ENCODE measurements around the gene PCDHGA1.

The PCDHGA1 gene

DNA sequence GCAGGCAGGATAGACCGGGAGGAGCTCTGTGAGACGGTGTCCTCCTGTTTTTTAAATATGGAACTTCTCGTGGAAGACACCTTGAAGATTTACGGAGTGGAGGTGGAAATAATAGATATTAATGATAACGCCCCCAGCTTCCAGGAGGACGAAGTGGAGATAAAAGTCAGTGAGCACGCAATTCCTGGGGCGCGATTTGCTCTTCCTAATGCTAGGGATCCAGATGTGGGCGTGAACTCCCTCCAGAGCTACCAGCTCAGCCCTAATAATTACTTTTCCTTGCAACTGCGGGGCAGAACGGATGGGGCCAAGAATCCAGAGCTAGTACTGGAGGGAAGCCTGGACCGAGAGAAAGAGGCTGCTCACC is 91.2 kb downstream of the PCDHGA1 start:
- Histone ChIP-seq H4K8ac (ENCODE audit: low read depth, low read length) (no peak overlapping the region), H2BK12ac (ENCODE audit: low read length) (no peak overlapping the region), H2AK5ac (ENCODE audit: low read length) (no peak overlapping the region), H3K27me3 (ENCODE audit: insufficient read depth, low read length) (no peaks in the 10 kb centered on the region), H3K14ac (ENCODE audit: low read length) (no peak overlapping the region), H3K36me3 (ENCODE audit: control insufficient read depth in 1 of 2, insufficient read depth in 2 of 2, low read length in 2 of 2) (peaks cover 41 to 42% of the 10 kb centered on the region in 2 experiments), H4K91ac (ENCODE audit: low read depth, low read length) (no peak overlapping the region), H4K12ac (ENCODE audit: low read depth, low read length) (no peak overlapping the region), H3K4ac (ENCODE audit: low read depth, low read length) (no peak overlapping the region), H2AFZ (ENCODE audit: insufficient read depth, low read length, poor library complexity) (no peak overlapping the region), H3K23ac (ENCODE audit: low read length) (no peak overlapping the region), H3K4me3 (ENCODE audit: low read depth, low read length) (no peak overlapping the region), H3K79me2 (ENCODE audit: control insufficient read depth, insufficient read depth, low read length, poor library complexity) (no peaks in the 10 kb centered on the region), H2BK120ac (ENCODE audit: insufficient read depth, low read length, poor library complexity) (no peak overlapping the region), H3K18ac (ENCODE audit: low read length) (no peak overlapping the region), H3K4me1 (ENCODE audit: control insufficient read depth in 1 of 2, insufficient read depth in 2 of 2, low read length in 2 of 2) (peaks cover 2 to 5% of the 10 kb centered on the region in 2 experiments), H3K9ac (ENCODE audit: low read length) (no peak overlapping the region), H3K4me2 (ENCODE audit: low read length) (no peak overlapping the region), H3K9me3 (ENCODE audit: insufficient read depth, low read depth, low read length) (peaks cover 41% of the 10 kb centered on the region), H3K27ac (ENCODE audit: low read depth, low read length) (no peak overlapping the region), H3K79me1 (ENCODE audit: low read length) (peaks cover 5% of the 10 kb centered on the region), H2BK5ac (ENCODE audit: low read depth, low read length, poor library complexity) (no peak overlapping the region)
- no peak for DNase-seq
- WGBS (ENCODE audit: extremely low coverage, insufficient coverage, insufficient read length): no CpG with 5 or more reads among the region's 13 CpGs

DNA sequence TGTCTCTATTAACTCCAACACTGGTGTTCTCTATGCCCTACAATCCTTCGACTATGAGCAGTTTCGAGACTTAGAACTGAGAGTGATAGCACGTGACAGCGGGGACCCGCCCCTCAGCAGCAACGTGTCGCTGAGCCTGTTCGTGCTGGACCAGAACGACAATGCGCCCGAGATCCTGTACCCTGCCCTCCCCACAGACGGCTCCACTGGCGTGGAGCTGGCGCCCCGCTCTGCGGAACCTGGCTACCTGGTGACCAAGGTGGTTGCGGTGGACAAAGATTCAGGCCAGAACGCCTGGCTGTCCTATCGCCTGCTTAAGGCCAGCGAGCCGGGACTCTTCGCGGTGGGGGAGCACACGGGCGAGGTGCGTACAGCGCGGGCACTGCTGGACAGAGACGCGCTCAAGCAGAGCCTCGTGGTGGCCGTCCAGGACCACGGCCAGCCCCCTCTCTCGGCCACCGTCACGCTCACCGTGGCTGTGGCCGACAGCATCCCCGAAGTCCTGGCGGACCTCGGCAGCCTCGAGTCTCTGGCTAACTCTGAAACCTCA is 92.5 kb downstream of the PCDHGA1 start:
- Histone ChIP-seq H3K9ac (ENCODE audit: low read length) (no peak overlapping the region), H3K4me2 (ENCODE audit: low read length) (no peak overlapping the region), H4K12ac (ENCODE audit: low read depth, low read length) (no peak overlapping the region), H3K14ac (ENCODE audit: low read length) (no peak overlapping the region), H3K23ac (ENCODE audit: low read length) (no peak overlapping the region), H3K4ac (ENCODE audit: low read depth, low read length) (no peak overlapping the region), H3K27me3 (ENCODE audit: insufficient read depth, low read length) (no peaks in the 10 kb centered on the region), H3K79me1 (ENCODE audit: low read length) (peaks cover 1% of the 10 kb centered on the region), H2AFZ (ENCODE audit: insufficient read depth, low read length, poor library complexity) (no peak overlapping the region), H2AK5ac (ENCODE audit: low read length) (no peak overlapping the region), H4K91ac (ENCODE audit: low read depth, low read length) (no peak overlapping the region), H3K9me3 (ENCODE audit: insufficient read depth, low read depth, low read length) (peaks cover 49% of the 10 kb centered on the region), H2BK120ac (ENCODE audit: insufficient read depth, low read length, poor library complexity) (no peak overlapping the region), H3K4me3 (ENCODE audit: low read depth, low read length) (peak overlapping the region; percentile 42), H3K36me3 (ENCODE audit: control insufficient read depth in 1 of 2, insufficient read depth in 2 of 2, low read length in 2 of 2) (peaks cover 47 to 52% of the 10 kb centered on the region in 2 experiments), H3K18ac (ENCODE audit: low read length) (no peak overlapping the region), H3K27ac (ENCODE audit: low read depth, low read length) (no peak overlapping the region), H2BK5ac (ENCODE audit: low read depth, low read length, poor library complexity) (no peak overlapping the region), H2BK12ac (ENCODE audit: low read length) (no peak overlapping the region), H3K4me1 (ENCODE audit: control insufficient read depth in 1 of 2, insufficient read depth in 2 of 2, low read length in 2 of 2) (peaks cover 2 to 5% of the 10 kb centered on the region in 2 experiments), H3K79me2 (ENCODE audit: control insufficient read depth, insufficient read depth, low read length, poor library complexity) (no peaks in the 10 kb centered on the region), H4K8ac (ENCODE audit: low read depth, low read length) (no peak overlapping the region)
- no peak for DNase-seq
- no CpG with 5 or more reads among the region's 42 CpGs for WGBS (ENCODE audit: extremely low coverage, insufficient coverage, insufficient read length)

DNA sequence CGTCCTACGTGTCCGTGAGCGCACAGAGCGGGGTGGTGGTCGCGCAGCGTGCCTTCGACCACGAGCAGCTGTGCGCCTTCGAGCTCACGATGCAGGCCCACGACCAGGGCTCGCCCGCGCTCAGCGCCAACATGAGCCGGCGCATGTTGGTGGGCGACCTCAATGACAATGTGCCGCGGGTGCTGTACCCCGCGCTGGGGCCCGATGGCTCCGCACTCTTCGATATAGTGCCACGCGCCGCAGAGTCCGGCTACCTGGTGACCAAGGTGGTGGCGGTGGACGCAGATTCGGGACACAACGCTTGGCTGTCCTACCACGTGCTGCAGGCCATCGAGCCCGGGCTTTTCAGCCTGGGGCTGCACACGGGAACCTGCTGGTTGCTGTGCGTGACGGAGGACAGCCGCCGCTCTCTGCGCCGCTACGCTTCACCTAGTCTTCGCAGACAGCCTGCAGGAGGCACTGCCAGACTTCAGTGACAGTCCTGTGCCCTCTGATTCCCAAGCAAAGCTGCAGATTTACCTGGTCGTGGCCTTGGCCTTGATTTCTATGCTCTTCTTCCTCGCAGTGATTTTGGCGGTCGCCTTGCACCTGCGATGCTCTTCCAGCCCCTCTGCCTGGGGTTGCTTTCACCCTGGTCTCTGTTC is 97.6 kb downstream of the PCDHGA1 start:
- Histone ChIP-seq H4K12ac (ENCODE audit: low read depth, low read length) (no peak overlapping the region), H2BK12ac (ENCODE audit: low read length) (no peak overlapping the region), H3K23ac (ENCODE audit: low read length) (no peak overlapping the region), H3K27ac (ENCODE audit: low read depth, low read length) (no peak overlapping the region), H3K4ac (ENCODE audit: low read depth, low read length) (no peak overlapping the region), H3K36me3 (ENCODE audit: control insufficient read depth in 1 of 2, insufficient read depth in 2 of 2, low read length in 2 of 2) (peaks cover 38 to 45% of the 10 kb centered on the region in 2 experiments), H3K18ac (ENCODE audit: low read length) (no peak overlapping the region), H3K4me1 (ENCODE audit: control insufficient read depth in 1 of 2, insufficient read depth in 2 of 2, low read length in 2 of 2) (no peaks in the 10 kb centered on the region), H3K14ac (ENCODE audit: low read length) (no peak overlapping the region), H2AK5ac (ENCODE audit: low read length) (no peak overlapping the region), H2BK5ac (ENCODE audit: low read depth, low read length, poor library complexity) (no peak overlapping the region), H3K27me3 (ENCODE audit: insufficient read depth, low read length) (no peaks in the 10 kb centered on the region), H3K4me3 (ENCODE audit: low read depth, low read length) (no peak overlapping the region), H3K9me3 (ENCODE audit: insufficient read depth, low read depth, low read length) (peaks cover 42% of the 10 kb centered on the region), H3K79me2 (ENCODE audit: control insufficient read depth, insufficient read depth, low read length, poor library complexity) (no peaks in the 10 kb centered on the region), H4K91ac (ENCODE audit: low read depth, low read length) (no peak overlapping the region), H3K4me2 (ENCODE audit: low read length) (no peak overlapping the region), H4K8ac (ENCODE audit: low read depth, low read length) (no peak overlapping the region), H2AFZ (ENCODE audit: insufficient read depth, low read length, poor library complexity) (no peak overlapping the region), H2BK120ac (ENCODE audit: insufficient read depth, low read length, poor library complexity) (no peak overlapping the region), H3K79me1 (ENCODE audit: low read length) (no peaks in the 10 kb centered on the region), H3K9ac (ENCODE audit: low read length) (no peak overlapping the region)
- no peak for DNase-seq
- WGBS (ENCODE audit: extremely low coverage, insufficient coverage, insufficient read length): no CpG with 5 or more reads among the region's 53 CpGs

GRCh38 chr5:141430332-141431113 is 100.2 kb downstream of the PCDHGA1 start, which contains the start of gene PCDHGA12:
Gene PCDHGA12 (plus strand): TSS chr5:141430507. CDS start chr5:141430760, 253 bp downstream.
- WGBS (ENCODE audit: extremely low coverage, insufficient coverage, insufficient read length): no CpG with 5 or more reads among the region's 33 CpGs
- no peak within 1 kb of the TSS for H2BK5ac ChIP-seq (ENCODE audit: low read depth, low read length, poor library complexity)
- H4K8ac ChIP-seq (ENCODE audit: low read depth, low read length): no peak within 1 kb of the TSS
- H3K9me3 ChIP-seq (ENCODE audit: insufficient read depth, low read depth, low read length): peaks cover 37% of the 10 kb centered on the region
- H3K9ac ChIP-seq (ENCODE audit: low read length): no peak within 1 kb of the TSS
- H4K12ac ChIP-seq (ENCODE audit: low read depth, low read length): no peak within 1 kb of the TSS
- H2AK5ac ChIP-seq (ENCODE audit: low read length): no peak within 1 kb of the TSS
- no peaks in the 10 kb centered on the region for H3K79me2 ChIP-seq (ENCODE audit: control insufficient read depth, insufficient read depth, low read length, poor library complexity)
- no peak within 1 kb of the TSS for H3K14ac ChIP-seq (ENCODE audit: low read length)
- H3K23ac ChIP-seq (ENCODE audit: low read length): no peak within 1 kb of the TSS
- no peak within 1 kb of the TSS for H3K4ac ChIP-seq (ENCODE audit: low read depth, low read length)
- DNase-seq: peak in 1 of 2 donors; percentile 12
- no peak within 1 kb of the TSS for H4K91ac ChIP-seq (ENCODE audit: low read depth, low read length)
- peaks cover 34 to 42% of the 10 kb centered on the region in 2 experiments for H3K36me3 ChIP-seq (ENCODE audit: control insufficient read depth in 1 of 2, insufficient read depth in 2 of 2, low read length in 2 of 2)
- no peak within 1 kb of the TSS for H3K4me3 ChIP-seq (ENCODE audit: low read depth, low read length)
- no peak within 1 kb of the TSS for H2AFZ ChIP-seq (ENCODE audit: insufficient read depth, low read length, poor library complexity)
- H2BK12ac ChIP-seq (ENCODE audit: low read length): no peak within 1 kb of the TSS
- H3K4me1 ChIP-seq (ENCODE audit: control insufficient read depth in 1 of 2, insufficient read depth in 2 of 2, low read length in 2 of 2): no peaks in the 10 kb centered on the region
- no peak within 1 kb of the TSS for H2BK120ac ChIP-seq (ENCODE audit: insufficient read depth, low read length, poor library complexity)
- no peaks in the 10 kb centered on the region for H3K79me1 ChIP-seq (ENCODE audit: low read length)
- H3K4me2 ChIP-seq (ENCODE audit: low read length): no peak within 1 kb of the TSS
- H3K18ac ChIP-seq (ENCODE audit: low read length): no peak within 1 kb of the TSS
- no peak within 1 kb of the TSS for H3K27ac ChIP-seq (ENCODE audit: low read depth, low read length)
- H3K27me3 ChIP-seq (ENCODE audit: insufficient read depth, low read length): no peaks in the 10 kb centered on the region

Measured in trophoblast cell (in vitro differentiated cells and primary cell).